ENCODE measurements around the gene TEX264.
A peak's percentile ranks its signal among the peaks of the same experiment; 100 is the strongest.

The TEX264 gene

DNA sequence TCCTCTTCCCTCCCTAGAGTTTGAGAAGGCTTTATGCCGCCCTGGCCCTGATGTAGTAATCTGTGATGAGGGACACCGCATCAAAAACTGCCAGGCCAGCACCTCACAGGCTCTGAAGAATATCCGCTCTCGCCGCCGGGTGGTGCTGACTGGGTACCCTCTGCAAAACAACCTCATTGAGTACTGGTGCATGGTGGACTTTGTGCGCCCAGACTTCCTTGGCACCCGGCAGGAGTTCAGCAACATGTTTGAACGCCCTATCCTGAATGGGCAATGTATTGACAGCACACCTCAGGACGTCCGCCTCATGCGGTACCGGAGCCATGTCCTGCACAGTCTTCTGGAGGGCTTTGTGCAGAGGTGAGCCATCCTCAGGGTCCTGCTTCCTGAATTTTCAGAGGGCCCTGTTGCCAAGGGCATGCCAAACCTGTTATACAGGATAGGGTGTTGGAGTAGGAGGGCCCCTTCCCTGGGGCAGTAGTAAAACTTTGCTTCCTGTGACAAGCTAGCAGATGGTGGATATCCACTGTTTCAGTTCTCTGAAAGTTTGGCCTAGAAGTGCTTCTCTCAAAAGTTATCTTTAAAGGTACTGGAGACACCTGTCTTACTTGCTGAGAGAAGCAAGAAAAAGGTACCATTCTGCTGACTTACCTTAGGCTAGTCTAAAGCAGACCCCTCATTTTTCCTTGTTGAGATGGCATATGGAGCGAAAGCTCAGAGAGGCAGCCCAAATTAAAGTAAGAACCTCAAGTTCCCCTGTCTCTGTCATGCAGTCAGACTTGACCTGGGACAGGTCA is 33.7 kb upstream of the TEX264 start:
- Histone ChIP-seq H3K79me1 (replicated peaks; ENCODE audit: low read length, poor library complexity, severe bottlenecking) (peaks cover 9% of the 10 kb centered on the region), H3K27ac (ENCODE audit: low read length, poor library complexity, severe bottlenecking) (no peak overlapping the region), H3K4me3 (ENCODE audit: insufficient read depth in 1 of 2, low read depth in 1 of 2, low read length in 2 of 2) (no peak overlapping the region), H3K36me3 (ENCODE audit: control insufficient read depth in 1 of 2, insufficient read depth in 2 of 2, low read depth in 1 of 2, low read length in 2 of 2) (peaks cover 43 to 85% of the 10 kb centered on the region in 2 experiments), H2AK5ac (ENCODE audit: low read length, severe bottlenecking) (no peak overlapping the region), H3K23ac (ENCODE audit: low read length in 2 of 2) (no peak overlapping the region), H3K9me3 (ENCODE audit: control insufficient read depth, low read length) (no peaks in the 10 kb centered on the region), H3K4me1 (ENCODE audit: control insufficient read depth, insufficient read depth, low read depth, low read length) (no peaks in the 10 kb centered on the region), H2BK120ac (ENCODE audit: low read depth, low read length) (no peak overlapping the region), H3K14ac (ENCODE audit: low read length in 2 of 2) (no peak overlapping the region), H2AFZ (ENCODE audit: low read depth, low read length) (no peak overlapping the region), H3K9ac (ENCODE audit: low read length) (no peak overlapping the region), H3K4me2 (ENCODE audit: low read length, poor library complexity, severe bottlenecking) (no peak overlapping the region), H2BK15ac (ENCODE audit: low read depth, poor library complexity, severe bottlenecking) (no peak overlapping the region), H2BK12ac (ENCODE audit: low read length in 2 of 2) (no peak overlapping the region), H3K4ac (ENCODE audit: low read depth in 1 of 2, low read length in 2 of 2) (no peak overlapping the region), H3K18ac (ENCODE audit: low read depth in 1 of 2, low read length in 2 of 2) (no peak overlapping the region), H4K8ac (ENCODE audit: low read length) (no peak overlapping the region), H2BK5ac (ENCODE audit: low read depth, low read length, poor library complexity, severe bottlenecking) (no peak overlapping the region), H3K27me3 (ENCODE audit: control insufficient read depth in 1 of 2, insufficient read depth in 1 of 2, low read length in 2 of 2) (no peaks in the 10 kb centered on the region), H4K91ac (ENCODE audit: low read length) (no peak overlapping the region)
- DNase-seq: no peak
- WGBS: 98% methylated on average over 14 of the region's 14 CpGs

DNA sequence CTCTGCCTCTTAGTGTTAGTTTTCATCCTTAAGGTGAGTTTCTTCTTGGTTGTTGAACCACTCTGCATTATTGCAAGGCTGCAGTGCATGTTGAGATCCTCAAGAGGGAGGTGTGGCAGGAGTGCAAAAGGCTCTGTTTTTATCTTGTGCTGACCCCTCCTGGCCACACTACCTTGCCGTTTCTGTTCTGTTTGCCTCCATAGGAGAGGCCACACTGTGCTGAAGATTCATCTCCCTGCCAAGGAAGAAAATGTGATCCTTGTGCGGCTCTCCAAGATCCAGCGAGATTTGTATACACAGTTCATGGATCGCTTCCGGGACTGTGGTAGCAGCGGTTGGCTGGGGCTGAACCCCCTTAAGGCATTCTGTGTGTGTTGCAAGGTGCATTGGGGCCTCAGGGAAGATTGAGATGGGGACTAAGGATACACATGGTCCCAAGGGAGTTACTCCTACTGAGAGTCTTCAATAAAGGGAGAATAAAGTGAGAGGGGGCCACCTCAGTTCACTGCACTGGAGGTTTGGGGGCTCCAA is 33.0 kb upstream of the TEX264 start:
- no peak overlapping the region for H3K14ac ChIP-seq (ENCODE audit: low read length in 2 of 2)
- 61% methylated on average over 6 of the region's 6 CpGs for WGBS
- no peak overlapping the region for H2BK12ac ChIP-seq (ENCODE audit: low read length in 2 of 2)
- no peak overlapping the region for H3K9ac ChIP-seq (ENCODE audit: low read length)
- no peak overlapping the region for H4K8ac ChIP-seq (ENCODE audit: low read length)
- no peak overlapping the region for H2AFZ ChIP-seq (ENCODE audit: low read depth, low read length)
- H3K79me1 ChIP-seq (replicated peaks; ENCODE audit: low read length, poor library complexity, severe bottlenecking): peaks cover 9% of the 10 kb centered on the region
- no peak overlapping the region for H3K27ac ChIP-seq (ENCODE audit: low read length, poor library complexity, severe bottlenecking)
- H3K4me2 ChIP-seq (ENCODE audit: low read length, poor library complexity, severe bottlenecking): no peak overlapping the region
- no peak overlapping the region for H2AK5ac ChIP-seq (ENCODE audit: low read length, severe bottlenecking)
- no peak overlapping the region for H2BK5ac ChIP-seq (ENCODE audit: low read depth, low read length, poor library complexity, severe bottlenecking)
- H2BK120ac ChIP-seq (ENCODE audit: low read depth, low read length): no peak overlapping the region
- no peaks in the 10 kb centered on the region for H3K4me1 ChIP-seq (ENCODE audit: control insufficient read depth, insufficient read depth, low read depth, low read length)
- no peak overlapping the region for H3K18ac ChIP-seq (ENCODE audit: low read depth in 1 of 2, low read length in 2 of 2)
- no peaks in the 10 kb centered on the region for H3K9me3 ChIP-seq (ENCODE audit: control insufficient read depth, low read length)
- H2BK15ac ChIP-seq (ENCODE audit: low read depth, poor library complexity, severe bottlenecking): no peak overlapping the region
- no peaks in the 10 kb centered on the region for H3K27me3 ChIP-seq (ENCODE audit: control insufficient read depth in 1 of 2, insufficient read depth in 1 of 2, low read length in 2 of 2)
- peaks cover 42 to 91% of the 10 kb centered on the region in 2 experiments for H3K36me3 ChIP-seq (ENCODE audit: control insufficient read depth in 1 of 2, insufficient read depth in 2 of 2, low read depth in 1 of 2, low read length in 2 of 2)
- peak; percentile 74 for DNase-seq
- H3K23ac ChIP-seq (ENCODE audit: low read length in 2 of 2): no peak overlapping the region
- no peak overlapping the region for H3K4me3 ChIP-seq (ENCODE audit: insufficient read depth in 1 of 2, low read depth in 1 of 2, low read length in 2 of 2)
- H4K91ac ChIP-seq (ENCODE audit: low read length): no peak overlapping the region
- no peak overlapping the region for H3K4ac ChIP-seq (ENCODE audit: low read depth in 1 of 2, low read length in 2 of 2)

DNA sequence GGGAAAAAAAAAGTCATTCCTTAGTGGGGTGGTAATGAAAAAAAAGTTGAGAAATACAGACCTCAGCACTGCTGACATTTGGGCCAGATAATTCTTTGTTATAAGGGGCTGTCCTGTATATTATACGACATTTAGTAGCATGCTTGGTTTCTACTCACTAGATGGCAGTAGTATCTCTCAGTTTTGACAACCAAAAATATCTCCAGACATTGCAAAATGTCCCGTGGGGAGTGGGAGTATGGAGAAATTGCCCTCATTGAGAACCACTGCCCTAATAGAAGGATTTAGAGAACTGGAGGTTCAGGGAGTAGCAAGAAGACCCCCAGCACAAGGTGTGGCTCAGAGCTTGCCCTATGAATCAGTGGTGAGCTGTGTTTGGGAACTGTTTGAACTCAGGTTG is 28.6 kb upstream of the TEX264 start:
- no peak overlapping the region for H2AK5ac ChIP-seq (ENCODE audit: low read length, severe bottlenecking)
- H3K4me2 ChIP-seq (ENCODE audit: low read length, poor library complexity, severe bottlenecking): no peak overlapping the region
- H2AFZ ChIP-seq (ENCODE audit: low read depth, low read length): no peak overlapping the region
- H3K4ac ChIP-seq (ENCODE audit: low read depth in 1 of 2, low read length in 2 of 2): no peak overlapping the region
- H3K23ac ChIP-seq (ENCODE audit: low read length in 2 of 2): no peak overlapping the region
- no peak overlapping the region for H3K18ac ChIP-seq (ENCODE audit: low read depth in 1 of 2, low read length in 2 of 2)
- H3K36me3 ChIP-seq (ENCODE audit: control insufficient read depth in 1 of 2, insufficient read depth in 2 of 2, low read depth in 1 of 2, low read length in 2 of 2): peaks cover 59 to 94% of the 10 kb centered on the region in 2 experiments
- H3K4me3 ChIP-seq (ENCODE audit: insufficient read depth in 1 of 2, low read depth in 1 of 2, low read length in 2 of 2): no peak overlapping the region
- H3K27ac ChIP-seq (ENCODE audit: low read length, poor library complexity, severe bottlenecking): no peak overlapping the region
- no peaks in the 10 kb centered on the region for H3K27me3 ChIP-seq (ENCODE audit: control insufficient read depth in 1 of 2, insufficient read depth in 1 of 2, low read length in 2 of 2)
- H2BK15ac ChIP-seq (ENCODE audit: low read depth, poor library complexity, severe bottlenecking): no peak overlapping the region
- DNase-seq: no peak
- H4K91ac ChIP-seq (ENCODE audit: low read length): no peak overlapping the region
- H2BK5ac ChIP-seq (ENCODE audit: low read depth, low read length, poor library complexity, severe bottlenecking): no peak overlapping the region
- no peaks in the 10 kb centered on the region for H3K9me3 ChIP-seq (ENCODE audit: control insufficient read depth, low read length)
- H3K9ac ChIP-seq (ENCODE audit: low read length): no peak overlapping the region
- 40% methylated on average over 1 of the region's 2 CpGs for WGBS
- peaks cover 7% of the 10 kb centered on the region for H3K79me1 ChIP-seq (replicated peaks; ENCODE audit: low read length, poor library complexity, severe bottlenecking)
- H3K4me1 ChIP-seq (ENCODE audit: control insufficient read depth, insufficient read depth, low read depth, low read length): no peaks in the 10 kb centered on the region
- no peak overlapping the region for H2BK12ac ChIP-seq (ENCODE audit: low read length in 2 of 2)
- no peak overlapping the region for H2BK120ac ChIP-seq (ENCODE audit: low read depth, low read length)
- no peak overlapping the region for H3K14ac ChIP-seq (ENCODE audit: low read length in 2 of 2)
- H4K8ac ChIP-seq (ENCODE audit: low read length): no peak overlapping the region

DNA sequence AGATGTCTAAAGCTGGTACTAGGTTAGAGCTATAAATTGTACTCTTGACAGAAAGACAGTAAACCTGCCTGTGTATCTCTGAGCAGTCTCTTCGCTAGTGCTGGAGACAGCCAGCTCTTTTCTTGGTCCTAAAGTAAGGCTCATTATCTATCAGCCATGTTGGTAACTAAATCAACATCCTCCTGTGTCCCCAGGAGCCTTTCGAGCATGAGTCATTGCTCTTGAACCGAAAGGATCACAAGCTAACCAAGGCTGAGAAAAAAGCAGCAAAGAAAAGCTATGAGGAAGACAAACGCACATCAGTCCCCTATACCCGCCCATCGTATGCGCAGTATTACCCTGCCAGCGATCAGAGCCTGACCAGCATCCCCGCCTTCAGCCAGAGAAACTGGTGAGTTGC is 25.0 kb upstream of the TEX264 start:
- H3K4me1 ChIP-seq (ENCODE audit: control insufficient read depth, insufficient read depth, low read depth, low read length): no peaks in the 10 kb centered on the region
- peaks cover 1% of the 10 kb centered on the region for H3K79me1 ChIP-seq (replicated peaks; ENCODE audit: low read length, poor library complexity, severe bottlenecking)
- H3K4me2 ChIP-seq (ENCODE audit: low read length, poor library complexity, severe bottlenecking): no peak overlapping the region
- H3K4ac ChIP-seq (ENCODE audit: low read depth in 1 of 2, low read length in 2 of 2): no peak overlapping the region
- no peak overlapping the region for H3K9ac ChIP-seq (ENCODE audit: low read length)
- WGBS: 91% methylated on average over 8 of the region's 9 CpGs
- H2AFZ ChIP-seq (ENCODE audit: low read depth, low read length): no peak overlapping the region
- H3K14ac ChIP-seq (ENCODE audit: low read length in 2 of 2): no peak overlapping the region
- DNase-seq: no peak
- no peaks in the 10 kb centered on the region for H3K27me3 ChIP-seq (ENCODE audit: control insufficient read depth in 1 of 2, insufficient read depth in 1 of 2, low read length in 2 of 2)
- H4K91ac ChIP-seq (ENCODE audit: low read length): no peak overlapping the region
- H3K23ac ChIP-seq (ENCODE audit: low read length in 2 of 2): no peak overlapping the region
- H3K4me3 ChIP-seq (ENCODE audit: insufficient read depth in 1 of 2, low read depth in 1 of 2, low read length in 2 of 2): no peak overlapping the region
- H2BK120ac ChIP-seq (ENCODE audit: low read depth, low read length): no peak overlapping the region
- no peaks in the 10 kb centered on the region for H3K9me3 ChIP-seq (ENCODE audit: control insufficient read depth, low read length)
- H2BK15ac ChIP-seq (ENCODE audit: low read depth, poor library complexity, severe bottlenecking): no peak overlapping the region
- no peak overlapping the region for H2BK12ac ChIP-seq (ENCODE audit: low read length in 2 of 2)
- no peak overlapping the region for H4K8ac ChIP-seq (ENCODE audit: low read length)
- peaks cover 51 to 72% of the 10 kb centered on the region in 2 experiments for H3K36me3 ChIP-seq (ENCODE audit: control insufficient read depth in 1 of 2, insufficient read depth in 2 of 2, low read depth in 1 of 2, low read length in 2 of 2)
- no peak overlapping the region for H2AK5ac ChIP-seq (ENCODE audit: low read length, severe bottlenecking)
- H3K27ac ChIP-seq (ENCODE audit: low read length, poor library complexity, severe bottlenecking): peak overlapping the region; percentile 15
- H3K18ac ChIP-seq (ENCODE audit: low read depth in 1 of 2, low read length in 2 of 2): no peak overlapping the region
- H2BK5ac ChIP-seq (ENCODE audit: low read depth, low read length, poor library complexity, severe bottlenecking): no peak overlapping the region
